ENCODE measurements around the gene GALNT17. TPM values are rescaled to one million over a fixed set of nuclear protein-coding genes. Genes with fewer than 3 reads are reported as not detected.

Gene GALNT17
- total RNA-seq, 2 experiments from 2014 or later = not detected

DNA sequence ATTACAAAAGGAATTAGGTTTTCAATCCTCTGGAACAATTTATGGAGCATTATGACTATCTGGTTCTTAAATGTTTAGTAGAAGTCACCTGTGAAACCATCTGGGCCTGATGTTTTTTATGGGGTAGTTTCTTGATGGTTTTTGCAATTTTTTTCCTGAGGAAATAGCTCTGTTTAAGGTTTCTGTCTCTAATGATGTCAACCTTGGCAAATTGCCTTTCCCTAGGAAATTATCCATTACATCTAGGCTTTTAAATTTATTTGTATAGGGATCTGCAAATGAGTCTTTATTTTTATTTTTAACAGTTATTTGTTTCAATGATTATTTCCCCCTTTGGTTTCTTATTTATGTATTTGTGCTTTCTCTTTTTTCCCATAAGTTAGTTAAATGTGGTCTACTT, 222.8 kb downstream of the GALNT17 start:
- Mint-ChIP-seq H3K4me1 (no peaks in the 10 kb centered on the region), H3K36me3 (ENCODE audit: low read depth) (no peaks in the 10 kb centered on the region), H3K27me3 (no peaks in the 10 kb centered on the region), H3K9me3 (peaks cover 10% of the 10 kb centered on the region), H3K4me3 (no peak overlapping the region), H3K27ac (no peak overlapping the region)
- DNase-seq = no peak
- CTCF ChIA-PET = no interaction called here
- POLR2A ChIA-PET = no interaction called here

DNA sequence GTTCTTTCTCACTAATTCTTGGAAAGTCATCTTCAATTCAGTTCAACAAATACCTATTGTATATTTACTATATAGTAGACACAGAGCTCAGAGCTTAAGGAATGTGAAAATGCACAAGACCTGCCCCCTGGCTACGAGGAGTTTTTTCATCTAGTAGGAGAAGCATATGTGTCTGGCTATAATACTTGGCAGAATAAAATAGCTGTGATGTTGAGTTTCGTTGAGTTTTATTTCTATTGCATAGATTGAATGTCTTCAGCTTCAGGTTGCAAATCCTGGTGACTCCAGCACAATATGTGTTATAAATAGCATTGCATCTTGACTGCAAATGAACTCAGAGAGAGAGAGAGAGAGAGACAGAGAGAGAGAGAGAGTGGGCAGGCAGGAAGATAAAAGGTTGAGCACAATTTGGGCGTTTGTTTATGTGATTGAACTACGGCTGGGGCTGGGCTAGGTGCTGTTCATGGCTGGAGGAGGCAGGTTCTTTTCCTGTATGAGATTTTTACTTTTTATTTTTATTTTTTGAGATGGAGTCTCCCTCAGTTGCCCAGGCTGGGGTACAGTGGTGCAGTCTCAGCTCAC, 229.6 kb downstream of the GALNT17 start:
- Mint-ChIP-seq H3K4me1 (no peaks in the 10 kb centered on the region), H3K4me3 (no peak overlapping the region), H3K27me3 (no peaks in the 10 kb centered on the region), H3K9me3 (peaks cover 33% of the 10 kb centered on the region), H3K27ac (no peak overlapping the region), H3K36me3 (ENCODE audit: low read depth) (no peaks in the 10 kb centered on the region)
- no peak for DNase-seq
- ChIA-PET POLR2A (no interaction called here), CTCF (no interaction called here)

- no peaks in the 10 kb centered on the region for H3K36me3 Mint-ChIP-seq (ENCODE audit: low read depth)
- H3K4me3 Mint-ChIP-seq = no peak overlapping the region
- no peaks in the 10 kb centered on the region for H3K4me1 Mint-ChIP-seq
- H3K9me3 Mint-ChIP-seq = peaks cover 34% of the 10 kb centered on the region
- no peak for DNase-seq
- POLR2A ChIA-PET = no interaction called here
- CTCF ChIA-PET = no interaction called here
- H3K27ac Mint-ChIP-seq = no peak overlapping the region
- H3K27me3 Mint-ChIP-seq = no peaks in the 10 kb centered on the region
These were observed 230.3 kb downstream of the GALNT17 start for GRCh38 chr7:71362240-71362639.

- Mint-ChIP-seq H3K36me3 (ENCODE audit: low read depth) (no peaks in the 10 kb centered on the region), H3K4me1 (no peaks in the 10 kb centered on the region)
- CTCF ChIA-PET = no interaction called here
These were observed 231.3 kb downstream of the GALNT17 start for GRCh38 chr7:71363223-71363622.

DNA sequence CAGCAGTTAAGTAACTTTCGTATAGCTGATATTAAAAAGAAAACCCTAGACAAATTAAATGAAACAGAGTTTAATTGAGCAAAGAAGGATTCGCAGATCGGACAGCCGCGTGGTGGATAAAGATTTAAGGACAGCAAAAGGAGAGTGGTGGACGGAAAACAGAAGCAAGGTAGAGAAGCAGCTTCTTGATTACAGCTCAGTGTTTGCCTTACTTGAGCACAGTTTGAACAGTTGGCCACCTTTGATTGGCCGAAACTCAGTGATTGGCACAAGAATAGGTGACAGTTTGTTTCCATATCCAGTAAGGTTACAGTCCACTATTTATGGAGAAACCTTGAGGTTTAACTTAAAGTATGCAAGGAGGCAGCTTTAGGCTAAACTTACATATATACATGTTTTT, 231.7 kb downstream of the GALNT17 start:
- Mint-ChIP-seq H3K9me3 (peaks cover 35% of the 10 kb centered on the region), H3K27me3 (no peaks in the 10 kb centered on the region), H3K4me3 (no peak overlapping the region), H3K27ac (no peak overlapping the region), H3K4me1 (no peaks in the 10 kb centered on the region), H3K36me3 (ENCODE audit: low read depth) (no peaks in the 10 kb centered on the region)
- CTCF ChIA-PET = no interaction called here
- POLR2A ChIA-PET = no interaction called here
- no peak for DNase-seq

More at GRCh38 chr7:71363223-71363622, 231.3 kb downstream of the GALNT17 start:
- Mint-ChIP-seq H3K27me3 (no peaks in the 10 kb centered on the region), H3K9me3 (peaks cover 34% of the 10 kb centered on the region), H3K27ac (no peak overlapping the region), H3K4me3 (no peak overlapping the region)
- POLR2A ChIA-PET = no interaction called here
- no peak for DNase-seq

DNA sequence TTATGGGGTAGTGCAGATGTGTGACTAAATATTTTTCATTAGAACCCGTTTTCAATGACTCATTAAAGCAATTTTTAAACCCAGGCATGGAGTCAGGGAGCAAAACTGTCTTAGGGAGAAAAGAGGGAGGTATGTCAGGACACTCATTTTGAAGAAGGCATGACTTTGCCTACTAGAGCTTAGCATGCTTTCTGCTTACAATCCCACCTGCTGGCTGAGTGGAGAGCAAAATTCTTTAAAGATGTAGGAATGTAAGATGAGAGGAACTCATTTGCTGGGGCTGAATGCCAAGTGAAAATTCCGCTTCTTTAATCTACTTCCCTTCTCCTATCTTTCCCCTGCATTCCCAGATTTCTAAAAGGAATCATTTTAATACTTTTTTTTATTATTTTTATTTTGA, 232.6 kb downstream of the GALNT17 start:
- H3K27me3 Mint-ChIP-seq = no peaks in the 10 kb centered on the region
- H3K36me3 Mint-ChIP-seq (ENCODE audit: low read depth) = no peaks in the 10 kb centered on the region
- CTCF ChIA-PET = no interaction called here
- H3K9me3 Mint-ChIP-seq = peaks cover 35% of the 10 kb centered on the region
- POLR2A ChIA-PET = no interaction called here
- no peak overlapping the region for H3K4me3 Mint-ChIP-seq
- no peak for DNase-seq
- no peaks in the 10 kb centered on the region for H3K4me1 Mint-ChIP-seq
- H3K27ac Mint-ChIP-seq = no peak overlapping the region

DNA sequence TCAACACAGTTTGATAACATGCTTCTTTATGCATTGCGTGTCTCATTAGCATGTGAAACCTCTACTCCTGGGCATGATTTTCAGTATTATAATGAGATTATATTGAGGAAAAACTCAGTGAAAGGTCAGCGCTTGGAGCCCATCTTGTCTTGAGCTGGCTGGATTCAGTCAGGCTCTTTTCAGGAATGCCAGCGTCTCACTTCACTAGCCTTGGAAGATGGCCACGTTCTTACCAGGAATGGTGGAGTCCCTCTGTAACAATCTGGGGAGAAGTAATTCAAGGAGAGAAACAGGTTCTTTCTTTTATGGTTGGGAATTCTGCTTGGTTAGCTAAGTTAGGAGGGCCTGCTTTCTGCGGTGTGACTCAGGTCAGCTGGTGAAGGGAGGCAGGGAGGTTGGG, 241.0 kb downstream of the GALNT17 start:
- Mint-ChIP-seq H3K9me3 (peaks cover 33% of the 10 kb centered on the region), H3K4me3 (no peak overlapping the region), H3K4me1 (no peaks in the 10 kb centered on the region), H3K36me3 (ENCODE audit: low read depth) (peaks cover 3% of the 10 kb centered on the region), H3K27ac (no peak overlapping the region), H3K27me3 (no peaks in the 10 kb centered on the region)
- DNase-seq = no peak
- POLR2A ChIA-PET = no interaction called here
- CTCF ChIA-PET = no interaction called here

DNA sequence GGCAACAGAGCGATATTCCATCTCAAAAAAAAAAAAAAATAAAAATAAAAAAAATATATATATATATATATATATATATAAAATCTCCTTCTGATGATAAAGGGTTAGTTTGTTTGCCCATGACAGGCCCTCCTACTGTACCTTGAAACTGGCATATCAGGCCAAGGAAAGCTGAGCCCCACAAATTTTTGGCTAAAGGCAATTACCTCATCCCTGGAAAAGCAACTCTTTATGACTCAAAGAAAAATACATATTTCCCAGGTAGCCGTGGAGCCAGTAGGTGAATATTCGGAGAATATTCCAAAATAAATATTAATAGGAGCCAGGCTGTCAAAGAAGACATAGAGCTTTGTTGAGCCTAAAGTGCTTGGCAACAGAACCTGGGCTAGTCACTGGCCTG, 245.1 kb downstream of the GALNT17 start:
- peaks cover 52% of the 10 kb centered on the region for H3K9me3 Mint-ChIP-seq
- H3K27me3 Mint-ChIP-seq = no peaks in the 10 kb centered on the region
- no peak overlapping the region for H3K4me3 Mint-ChIP-seq
- no peaks in the 10 kb centered on the region for H3K4me1 Mint-ChIP-seq
- H3K27ac Mint-ChIP-seq = no peak overlapping the region
- ChIA-PET POLR2A (no interaction called here), CTCF (no interaction called here)
- no peak for DNase-seq
- peaks cover 5% of the 10 kb centered on the region for H3K36me3 Mint-ChIP-seq (ENCODE audit: low read depth)

DNA sequence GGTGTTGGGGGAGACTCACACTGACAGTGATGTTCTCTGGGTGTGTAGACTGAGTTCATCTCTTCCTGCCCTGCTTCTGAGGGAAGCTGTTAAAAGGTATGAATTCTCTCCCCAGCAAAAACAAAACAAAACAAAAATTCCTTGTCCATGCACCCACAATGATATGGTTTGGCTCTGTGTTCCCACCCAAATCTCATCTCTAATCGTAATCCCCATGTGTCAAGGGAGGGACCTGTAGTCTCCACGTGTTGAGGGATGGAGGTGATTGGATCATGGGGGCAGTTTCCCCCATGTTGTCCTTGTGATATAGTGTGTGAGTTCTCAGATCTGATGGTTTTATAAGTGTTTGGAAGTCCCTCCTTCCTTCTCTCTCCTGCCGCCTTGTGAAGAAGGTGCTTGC, 245.5 kb downstream of the GALNT17 start:
- CTCF ChIA-PET = no interaction called here
- H3K4me3 Mint-ChIP-seq = no peak overlapping the region
- no peaks in the 10 kb centered on the region for H3K27me3 Mint-ChIP-seq
- no peak for DNase-seq
- no peaks in the 10 kb centered on the region for H3K4me1 Mint-ChIP-seq
- H3K27ac Mint-ChIP-seq = no peak overlapping the region
- peaks cover 52% of the 10 kb centered on the region for H3K9me3 Mint-ChIP-seq
- POLR2A ChIA-PET = no interaction called here
- peaks cover 5% of the 10 kb centered on the region for H3K36me3 Mint-ChIP-seq (ENCODE audit: low read depth)

- ChIA-PET POLR2A (no interaction called here), CTCF (no interaction called here)
- no peak overlapping the region for H3K4me3 Mint-ChIP-seq
- no peak for DNase-seq
- H3K27ac Mint-ChIP-seq = no peak overlapping the region
- H3K36me3 Mint-ChIP-seq (ENCODE audit: low read depth) = peaks cover under 1% of the 10 kb centered on the region
- H3K4me1 Mint-ChIP-seq = no peaks in the 10 kb centered on the region
- H3K27me3 Mint-ChIP-seq = no peaks in the 10 kb centered on the region
- H3K9me3 Mint-ChIP-seq = peaks cover 44% of the 10 kb centered on the region
These were observed 252.2 kb downstream of the GALNT17 start for GRCh38 chr7:71384094-71384493.

- H3K27ac Mint-ChIP-seq = no peak overlapping the region
- no peaks in the 10 kb centered on the region for H3K36me3 Mint-ChIP-seq (ENCODE audit: low read depth)
- POLR2A ChIA-PET = no interaction called here
- H3K4me3 Mint-ChIP-seq = no peak overlapping the region
- H3K27me3 Mint-ChIP-seq = no peaks in the 10 kb centered on the region
- CTCF ChIA-PET = no interaction called here
- H3K4me1 Mint-ChIP-seq = no peaks in the 10 kb centered on the region
- peaks cover 40% of the 10 kb centered on the region for H3K9me3 Mint-ChIP-seq
- DNase-seq = no peak
These were observed 253.4 kb downstream of the GALNT17 start for GRCh38 chr7:71385330-71385729.

DNA sequence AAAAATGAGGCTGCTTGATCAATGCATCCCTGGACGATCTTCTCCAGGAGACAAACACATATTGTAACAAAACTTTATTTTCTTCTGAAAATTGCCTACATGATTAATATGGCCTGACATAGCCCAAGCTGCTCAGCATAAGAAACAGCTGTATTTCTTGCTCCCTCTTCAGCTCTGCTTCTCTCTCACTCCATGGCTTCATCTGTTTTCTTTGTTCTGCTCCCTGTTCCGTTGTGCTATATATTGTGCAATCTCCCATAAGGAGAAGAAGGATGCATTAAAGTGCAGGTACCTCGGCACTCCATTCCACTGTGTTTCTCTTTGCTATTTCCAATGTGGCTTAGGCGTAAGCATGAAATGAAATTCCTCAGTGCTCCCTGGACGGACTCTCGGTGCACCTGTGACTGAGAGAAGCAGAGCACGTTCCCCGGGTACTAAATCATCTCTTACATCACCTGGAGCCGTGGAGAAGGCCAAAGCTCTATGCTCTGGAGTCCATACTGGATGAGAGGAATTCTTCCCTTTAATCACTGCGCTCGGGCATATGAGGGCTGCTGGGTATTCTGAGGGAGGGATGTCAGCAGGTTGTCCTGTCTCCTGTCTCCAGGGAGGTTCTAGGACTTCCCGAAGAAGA, 254.3 kb downstream of the GALNT17 start:
- Mint-ChIP-seq H3K9me3 (peaks cover 40% of the 10 kb centered on the region), H3K36me3 (ENCODE audit: low read depth) (no peaks in the 10 kb centered on the region)

GRCh38 chr7:71388181-71388580, 256.2 kb downstream of the GALNT17 start:
- Mint-ChIP-seq H3K9me3 (peaks cover 38% of the 10 kb centered on the region), H3K27ac (no peak overlapping the region), H3K36me3 (ENCODE audit: low read depth) (no peaks in the 10 kb centered on the region), H3K4me1 (no peaks in the 10 kb centered on the region), H3K27me3 (no peaks in the 10 kb centered on the region), H3K4me3 (no peak overlapping the region)
- ChIA-PET POLR2A (no interaction called here), CTCF (no interaction called here)
- no peak for DNase-seq

More for the DNA sequence above, 254.3 kb downstream of the GALNT17 start:
- no peak for DNase-seq
- no peak overlapping the region for H3K27ac Mint-ChIP-seq
- no peak overlapping the region for H3K4me3 Mint-ChIP-seq
- POLR2A ChIA-PET = no interaction called here
- H3K27me3 Mint-ChIP-seq = no peaks in the 10 kb centered on the region
- H3K4me1 Mint-ChIP-seq = no peaks in the 10 kb centered on the region
- CTCF ChIA-PET = no interaction called here

DNA sequence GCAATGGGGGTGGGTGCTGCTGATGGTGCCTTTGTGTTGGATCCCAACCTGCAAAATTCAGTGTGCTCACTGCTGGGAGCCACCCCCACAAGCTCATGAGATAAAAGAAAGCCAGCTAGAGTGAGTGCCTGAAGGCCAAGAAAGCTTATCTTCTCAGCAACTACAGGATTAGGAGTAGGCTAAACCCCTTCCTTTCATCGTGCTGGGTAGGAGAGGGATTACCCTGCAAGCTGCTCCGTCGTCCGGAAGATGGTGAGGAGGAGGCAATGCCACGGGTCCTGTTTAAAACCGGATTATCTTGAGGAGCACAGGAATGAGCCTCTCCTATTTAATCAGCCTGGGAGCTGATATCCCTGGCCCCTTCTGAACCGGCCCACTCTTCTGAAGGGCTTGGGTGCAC, 258.0 kb downstream of the GALNT17 start:
- no peaks in the 10 kb centered on the region for H3K36me3 Mint-ChIP-seq (ENCODE audit: low read depth)
- no peak for DNase-seq
- no peaks in the 10 kb centered on the region for H3K27me3 Mint-ChIP-seq
- CTCF ChIA-PET = no interaction called here
- no peak overlapping the region for H3K4me3 Mint-ChIP-seq
- no peak overlapping the region for H3K27ac Mint-ChIP-seq
- POLR2A ChIA-PET = no interaction called here
- no peaks in the 10 kb centered on the region for H3K4me1 Mint-ChIP-seq
- peaks cover 28% of the 10 kb centered on the region for H3K9me3 Mint-ChIP-seq

Data from activated CD4-positive, alpha-beta memory T cell treated with anti-CD3 and anti-CD28 coated beads, Interleukin-2, amount 10 ng/mL, durations not matched to agents 7 days and 5 days (primary cell).